WTC11 (cell line): ENCODE data around the gene RYR1. TPM values are rescaled to one million over a fixed set of nuclear protein-coding genes. Genes with fewer than 3 reads are reported as not detected.

ENCODE experiments used
- ATAC-seq: fragments of 200-7000 bp; cut with Tn5 transposase; 2 replicates; pipeline ENCODE4 v1.10.0; 2021; ENCODE audit warnings: mild to moderate bottlenecking, moderate library complexity
- CTCF ChIA-PET: fragments of 300-600 bp; sonication (Branson Sonifier 250); formaldehyde crosslinking; loops from one replicate; lab custom pipeline; 2021; ENCODE audit warnings: antibody characterized with exemption; lab: Charles Lee
- POLR2A ChIA-PET: fragments of 350-600 bp; sonication (Branson Sonifier 250); formaldehyde crosslinking; loops from one replicate; lab custom pipeline; 2021; ENCODE audit warnings: antibody characterized with exemption; lab: Charles Lee
- DNase-seq: peaks from one replicate; pipeline ENCODE4 v3.0.0; 2021; ENCODE audit warnings: low spot score
- H3K27ac Mint-ChIP-seq: 2 replicates; pipeline ENCODE4 v1.8.0; 2021; ENCODE audit warnings: mixed read lengths
- H3K27me3 Mint-ChIP-seq: 2 replicates; pipeline ENCODE4 v1.8.0; 2021; ENCODE audit warnings: low read depth, mild to moderate bottlenecking, moderate library complexity, mixed read lengths
- H3K36me3 Mint-ChIP-seq: 2 replicates; pipeline ENCODE4 v1.8.0; 2021; ENCODE audit warnings: mixed read lengths
- H3K4me1 Mint-ChIP-seq: 2 replicates; pipeline ENCODE4 v1.8.0; 2022; ENCODE audit warnings: mixed read lengths
- H3K4me3 Mint-ChIP-seq: 2 replicates; pipeline ENCODE4 v1.8.0; 2021; ENCODE audit warnings: mild to moderate bottlenecking, moderate library complexity, mixed read lengths
- H3K9me3 Mint-ChIP-seq: 2 replicates; pipeline ENCODE4 v1.8.0; 2021; ENCODE audit warnings: mixed read lengths
- ATF6 ChIP-seq: sonication (generic); formaldehyde crosslinking; IDR thresholded peaks from 2 replicates; pipeline ENCODE4 v1.8.1; 2023; ENCODE audit warnings: mild to moderate bottlenecking, missing genetic modification reagents
- CDX4 ChIP-seq: fragments of 250-450 bp; sonication (Bioruptor Pico); IDR thresholded peaks from 2 replicates; pipeline ENCODE4 v1.9.0; 2021; ENCODE audit warnings: moderate library complexity, mild to moderate bottlenecking, inconsistent platforms, borderline replicate concordance
- CTCF ChIP-seq: fragments of 200-600 bp; IDR thresholded peaks from 2 replicates; pipeline ENCODE4 v1.8.0; 2022; ENCODE audit warnings: antibody characterized with exemption
- E2F1 ChIP-seq: sonication (generic); formaldehyde crosslinking; IDR thresholded peaks from 2 replicates; pipeline ENCODE4 v1.8.0; 2022; ENCODE audit warnings: mild to moderate bottlenecking, missing genetic modification reagents
- E2F5 ChIP-seq: sonication (generic); formaldehyde crosslinking; IDR thresholded peaks from 2 replicates; pipeline ENCODE4 v1.8.1; 2022; ENCODE audit warnings: mild to moderate bottlenecking, moderate library complexity, missing genetic modification reagents
- ETV6 ChIP-seq: sonication (generic); formaldehyde crosslinking; IDR thresholded peaks from 2 replicates; pipeline ENCODE4 v1.8.1; 2022; ENCODE audit warnings: mild to moderate bottlenecking, missing genetic modification reagents
- FOXP4 ChIP-seq: sonication (generic); formaldehyde crosslinking; IDR thresholded peaks from 2 replicates; pipeline ENCODE4 v1.8.0; 2022; ENCODE audit warnings: mild to moderate bottlenecking, missing genetic modification reagents
- IRF1 ChIP-seq: sonication (generic); formaldehyde crosslinking; IDR thresholded peaks from 2 replicates; pipeline ENCODE4 v1.8.0; 2023; ENCODE audit warnings: missing genetic modification reagents
- JAZF1 ChIP-seq: fragments of 250-450 bp; sonication (Bioruptor Pico); IDR thresholded peaks from 2 replicates; pipeline ENCODE4 v1.9.0; 2021; ENCODE audit warnings: moderate library complexity, mild to moderate bottlenecking, inconsistent platforms
- JUN ChIP-seq: sonication (generic); formaldehyde crosslinking; IDR thresholded peaks from 2 replicates; pipeline ENCODE4 v1.8.0; 2023; ENCODE audit warnings: mild to moderate bottlenecking, missing genetic modification reagents
- KAT7 ChIP-seq: sonication (generic); formaldehyde crosslinking; IDR thresholded peaks from 2 replicates; pipeline ENCODE4 v1.8.1; 2023; ENCODE audit warnings: missing genetic modification reagents, mild to moderate bottlenecking, borderline replicate concordance
- NFE2L1 ChIP-seq: sonication (generic); formaldehyde crosslinking; IDR thresholded peaks from 2 replicates; pipeline ENCODE4 v1.8.1; 2023; ENCODE audit warnings: missing genetic modification reagents
- NR1H2 ChIP-seq: sonication (generic); formaldehyde crosslinking; IDR thresholded peaks from 2 replicates; pipeline ENCODE4 v1.9.0; 2021; ENCODE audit warnings: mild to moderate bottlenecking, moderate library complexity, missing genetic modification reagents
- PRDM15 ChIP-seq: sonication (generic); formaldehyde crosslinking; IDR thresholded peaks from 2 replicates; pipeline ENCODE4 v1.8.0; 2022; ENCODE audit warnings: missing genetic modification reagents
- RELA ChIP-seq: sonication (generic); formaldehyde crosslinking; IDR thresholded peaks from 2 replicates; pipeline ENCODE4 v1.8.1; 2022; ENCODE audit warnings: missing genetic modification reagents, mild to moderate bottlenecking, borderline replicate concordance
- SOX15 ChIP-seq: fragments of 250-450 bp; sonication (Bioruptor Pico); IDR thresholded peaks from 2 replicates; pipeline ENCODE4 v1.9.0; 2021; ENCODE audit warnings: mild to moderate bottlenecking
- TP53 ChIP-seq: sonication (generic); formaldehyde crosslinking; IDR thresholded peaks from 2 replicates; pipeline ENCODE4 v1.8.1; 2023; ENCODE audit warnings: mild to moderate bottlenecking, missing genetic modification reagents
- ZBTB43 ChIP-seq: sonication (generic); formaldehyde crosslinking; IDR thresholded peaks from 2 replicates; pipeline ENCODE4 v1.8.1; 2023; ENCODE audit warnings: mild to moderate bottlenecking, missing genetic modification reagents
- ZNF138 ChIP-seq: sonication (generic); formaldehyde crosslinking; conservative IDR thresholded peaks from 2 replicates; pipeline ENCODE4 v1.8.1; 2022; ENCODE audit warnings: mild to moderate bottlenecking, moderate library complexity, missing genetic modification reagents
- total RNA-seq: library from RNA; stranded (reverse); gene quantifications from 3 replicates; pipeline ENCODE4 v1.2.3, GENCODE V29; 2021

Gene RYR1
- total RNA-seq, 1 experiment from 2014 or later = 24.2 TPM

GRCh38 chr19:38389957-38390924, 43.2 kb upstream of the RYR1 start (continued):
- TF ChIP-seq NR1H2 (no peak), CTCF (no peak), KAT7 (CRISPR knock-in tag) (no peak), E2F5 (CRISPR knock-in tag) (no peak), JUN (CRISPR knock-in tag) (no peak), CDX4 (CRISPR knock-in tag) (no peak)

GRCh38 chr19:38391911-38392464, 41.5 kb upstream of the RYR1 start:
- no peak overlapping the region for H3K27ac Mint-ChIP-seq
- H3K4me3 Mint-ChIP-seq = no peak overlapping the region
- H3K4me1 Mint-ChIP-seq = peaks cover 34% of the 10 kb centered on the region
- peaks cover 30% of the 10 kb centered on the region for H3K36me3 Mint-ChIP-seq
- no peaks in the 10 kb centered on the region for H3K9me3 Mint-ChIP-seq
- ChIA-PET CTCF (no interaction called here), POLR2A (interaction anchor here (0.6 kb wide), 1 partner anchor 16 kb away, joined by 4 read pairs; no protein-coding TSS in a partner anchor)
- peaks cover 22% of the 10 kb centered on the region for H3K27me3 Mint-ChIP-seq
- DNase-seq = no peak
- ATAC-seq = no peak
- TF ChIP-seq E2F1 (CRISPR knock-in tag) (no peak), ZNF138 (CRISPR knock-in tag) (no peak), ZBTB43 (CRISPR knock-in tag) (no peak), FOXP4 (CRISPR knock-in tag) (no peak), NFE2L1 (CRISPR knock-in tag) (no peak), TP53 (CRISPR knock-in tag) (no peak), PRDM15 (no peak), SOX15 (no peak), ATF6 (CRISPR knock-in tag) (no peak), RELA (no peak), ETV6 (CRISPR knock-in tag) (no peak), NR1H2 (no peak), IRF1 (no peak), JAZF1 (no peak)
